Calu3 (cell line): ENCODE results near the gene ALPK1. TPM values are rescaled to one million over a fixed set of nuclear protein-coding genes. Genes with fewer than 3 reads are reported as not detected.

ENCODE experiments used
- BruUV-seq: library from RNA; stranded (reverse); fragments of 400-500 nt; replicated peaks from 2 replicates; lab custom pipeline; 2021; lab: Mats Ljungman, UMichigan
- CTCF ChIA-PET: fragments of 300-600 bp; sonication (Branson Sonifier 250); formaldehyde crosslinking; loops from one replicate; lab custom pipeline; 2022; ENCODE audit warnings: antibody characterized with exemption; lab: Charles Lee
- DNase-seq: peaks from one replicate; pipeline ENCODE4 v3.0.0; 2022
- H3K27ac Mint-ChIP-seq: one replicate; pipeline ENCODE4 v1.8.0; 2022; ENCODE audit warnings: mixed read lengths; ENCODE audit not compliant: unreplicated experiment
- H3K27me3 Mint-ChIP-seq: one replicate; pipeline ENCODE4 v1.8.0; 2022; ENCODE audit warnings: mixed read lengths; ENCODE audit not compliant: unreplicated experiment
- H3K36me3 Mint-ChIP-seq: one replicate; pipeline ENCODE4 v1.8.0; 2022; ENCODE audit warnings: mild to moderate bottlenecking, moderate library complexity, mixed read lengths; ENCODE audit not compliant: insufficient read depth, unreplicated experiment
- H3K4me1 Mint-ChIP-seq: one replicate; pipeline ENCODE4 v1.8.0; 2022; ENCODE audit warnings: mild to moderate bottlenecking, low read depth, mixed read lengths; ENCODE audit not compliant: unreplicated experiment
- H3K4me3 Mint-ChIP-seq: one replicate; pipeline ENCODE4 v1.8.0; 2022; ENCODE audit warnings: mild to moderate bottlenecking, low read depth, moderate library complexity, mixed read lengths; ENCODE audit not compliant: unreplicated experiment
- H3K9me3 Mint-ChIP-seq: one replicate; pipeline ENCODE4 v1.8.0; 2022; ENCODE audit warnings: low read depth, mixed read lengths; ENCODE audit not compliant: unreplicated experiment
- intact Hi-C: fragments of 100-400 bp; cut with micrococcal nuclease; formaldehyde crosslinking; loops from one replicate; pipeline ENCODE4 v1.10.0; 2022; ENCODE audit not compliant: unreplicated experiment
- total RNA-seq: library from RNA; stranded (reverse); gene quantifications from 2 replicates; pipeline ENCODE4 v1.2.3, GENCODE V29; 2022
- TF ChIP-seq, protein P1 (sequence below): fragments of 200-600 bp; IDR thresholded peaks from one replicate; pipeline ENCODE4 v1.8.0; 2022; ENCODE audit warnings: antibody characterized with exemption; ENCODE audit not compliant: unreplicated experiment

Gene ALPK1
- total RNA-seq, 1 experiment from 2014 or later, result 17.1 TPM

DNA sequence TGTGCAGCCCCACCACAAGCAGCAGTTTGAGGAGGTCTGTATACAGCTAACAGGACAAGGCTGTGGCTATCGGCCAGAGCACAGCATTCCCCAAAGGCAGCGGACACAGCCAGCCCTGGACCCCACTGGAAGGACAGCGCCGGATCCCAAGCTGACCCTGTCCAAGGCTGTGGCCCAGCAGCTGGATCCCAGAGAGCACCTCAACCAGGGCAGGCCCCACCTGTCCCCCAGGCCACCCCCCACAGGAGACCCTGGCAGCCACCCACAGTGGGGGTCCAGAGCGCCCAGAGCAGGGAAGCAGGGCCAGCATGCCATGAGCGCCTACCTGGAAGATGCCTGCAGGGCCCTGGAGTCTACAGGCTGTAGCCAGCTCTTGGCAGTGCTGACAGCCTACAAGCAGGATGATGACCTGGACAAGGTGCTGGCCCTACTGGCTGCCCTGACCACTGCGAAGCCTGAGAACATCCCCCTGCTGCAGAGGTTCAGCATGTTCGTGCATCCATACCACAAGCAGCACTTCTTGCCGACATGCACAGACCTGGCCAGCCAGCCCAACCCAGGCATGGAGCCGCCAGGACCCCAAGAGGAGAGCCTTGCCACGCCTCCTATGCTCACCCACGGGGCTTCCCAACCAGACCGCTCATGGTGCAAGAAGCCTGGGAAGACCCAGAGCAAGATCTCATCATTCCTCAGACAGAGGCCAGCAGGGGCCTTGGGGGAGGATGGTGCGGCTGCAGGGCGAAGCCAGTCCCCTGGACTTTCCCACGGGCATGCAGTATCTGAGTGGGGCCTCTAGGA is 62.0 kb downstream of the ALPK1 start:
- DNase-seq, result no peak
- Mint-ChIP-seq H3K27ac (no peak overlapping the region), H3K36me3 (no peaks in the 10 kb centered on the region), H3K27me3 (no peaks in the 10 kb centered on the region), H3K4me3 (no peak overlapping the region), H3K9me3 (peaks cover 11% of the 10 kb centered on the region), H3K4me1 (no peaks in the 10 kb centered on the region)
- TF ChIP-seq, protein P1, sequence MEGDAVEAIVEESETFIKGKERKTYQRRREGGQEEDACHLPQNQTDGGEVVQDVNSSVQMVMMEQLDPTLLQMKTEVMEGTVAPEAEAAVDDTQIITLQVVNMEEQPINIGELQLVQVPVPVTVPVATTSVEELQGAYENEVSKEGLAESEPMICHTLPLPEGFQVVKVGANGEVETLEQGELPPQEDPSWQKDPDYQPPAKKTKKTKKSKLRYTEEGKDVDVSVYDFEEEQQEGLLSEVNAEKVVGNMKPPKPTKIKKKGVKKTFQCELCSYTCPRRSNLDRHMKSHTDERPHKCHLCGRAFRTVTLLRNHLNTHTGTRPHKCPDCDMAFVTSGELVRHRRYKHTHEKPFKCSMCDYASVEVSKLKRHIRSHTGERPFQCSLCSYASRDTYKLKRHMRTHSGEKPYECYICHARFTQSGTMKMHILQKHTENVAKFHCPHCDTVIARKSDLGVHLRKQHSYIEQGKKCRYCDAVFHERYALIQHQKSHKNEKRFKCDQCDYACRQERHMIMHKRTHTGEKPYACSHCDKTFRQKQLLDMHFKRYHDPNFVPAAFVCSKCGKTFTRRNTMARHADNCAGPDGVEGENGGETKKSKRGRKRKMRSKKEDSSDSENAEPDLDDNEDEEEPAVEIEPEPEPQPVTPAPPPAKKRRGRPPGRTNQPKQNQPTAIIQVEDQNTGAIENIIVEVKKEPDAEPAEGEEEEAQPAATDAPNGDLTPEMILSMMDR, result no peak
- BruUV-seq, result no TSS peak
- CTCF ChIA-PET, result no interaction called here
- intact Hi-C loops, result no loop called here

DNA sequence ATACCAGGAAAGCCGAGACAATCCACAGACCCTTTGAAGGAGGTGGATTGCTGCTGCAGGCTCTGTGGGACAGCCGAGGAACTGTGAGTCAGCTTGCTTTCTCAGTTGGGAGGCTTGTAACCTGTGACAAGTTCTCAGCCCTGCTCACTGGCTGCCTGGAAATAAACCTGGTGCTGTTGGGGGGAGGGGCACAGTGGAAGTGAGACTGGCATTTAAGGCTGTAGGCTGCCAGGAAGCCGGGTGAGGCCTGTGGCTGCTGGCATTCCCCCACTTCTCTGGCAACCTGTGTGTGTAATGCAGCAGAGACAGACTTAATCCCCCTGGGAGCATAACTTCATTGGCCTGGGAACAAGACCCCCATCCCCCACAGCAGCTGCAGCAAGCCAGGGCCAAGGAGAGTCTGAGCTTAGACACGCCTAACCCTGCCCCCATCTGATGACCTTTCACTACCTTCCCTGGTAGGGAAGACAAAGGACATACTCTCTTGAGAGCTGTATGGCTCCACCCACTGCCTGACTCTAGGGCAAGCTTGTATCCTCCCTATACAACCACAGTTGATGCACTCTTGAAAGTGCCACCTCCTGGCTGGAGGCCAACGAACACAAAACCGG is 64.1 kb downstream of the ALPK1 start:
- CTCF ChIA-PET, result no interaction called here
- no TSS peak for BruUV-seq
- DNase-seq, result no peak
- no peak overlapping the region for H3K27ac Mint-ChIP-seq
- intact Hi-C loops, result no loop called here
- H3K9me3 Mint-ChIP-seq, result peaks cover 14% of the 10 kb centered on the region
- no peaks in the 10 kb centered on the region for H3K4me1 Mint-ChIP-seq
- no peaks in the 10 kb centered on the region for H3K36me3 Mint-ChIP-seq
- TF ChIP-seq, protein P1, result no peak
- no peak overlapping the region for H3K4me3 Mint-ChIP-seq
- no peaks in the 10 kb centered on the region for H3K27me3 Mint-ChIP-seq

DNA sequence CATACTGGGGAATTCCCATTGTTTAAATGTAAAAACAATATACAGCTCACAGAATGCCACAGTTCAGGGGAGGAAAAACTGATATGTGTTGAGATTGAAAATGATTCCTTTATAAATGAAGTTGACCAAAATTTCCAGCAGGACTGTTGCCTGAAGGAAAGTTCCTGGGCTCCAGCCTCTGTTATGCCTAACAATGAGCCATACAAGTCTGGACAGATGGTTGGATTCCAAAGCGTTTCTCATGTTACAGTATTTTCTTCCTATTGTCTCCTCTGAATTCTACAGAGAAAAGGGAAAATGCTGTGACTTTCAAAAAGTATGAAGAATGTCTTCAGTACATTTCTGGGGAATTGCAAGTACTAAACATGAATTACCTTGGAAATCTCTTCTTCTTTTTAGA is 73.3 kb downstream of the ALPK1 start:
- H3K27me3 Mint-ChIP-seq, result no peaks in the 10 kb centered on the region
- no peaks in the 10 kb centered on the region for H3K4me1 Mint-ChIP-seq
- CTCF ChIA-PET, result no interaction called here
- intact Hi-C loops, result no loop called here
- H3K4me3 Mint-ChIP-seq, result no peak overlapping the region
- peaks cover 3% of the 10 kb centered on the region for H3K9me3 Mint-ChIP-seq
- DNase-seq, result no peak
- no TSS peak for BruUV-seq
- no peak overlapping the region for H3K27ac Mint-ChIP-seq
- H3K36me3 Mint-ChIP-seq, result no peaks in the 10 kb centered on the region
- TF ChIP-seq, protein P1, result no peak

GRCh38 chr4:112371361-112371760 is 74.2 kb downstream of the ALPK1 start:
- TF ChIP-seq, protein P1, result no peak
- no peak for DNase-seq
- CTCF ChIA-PET, result no interaction called here
- Mint-ChIP-seq H3K9me3 (peaks cover 2% of the 10 kb centered on the region), H3K27me3 (no peaks in the 10 kb centered on the region), H3K27ac (no peak overlapping the region), H3K36me3 (no peaks in the 10 kb centered on the region), H3K4me1 (no peaks in the 10 kb centered on the region), H3K4me3 (no peak overlapping the region)
- intact Hi-C loops, result no loop called here
- no TSS peak for BruUV-seq
